Panc1 (cell line): ENCODE data around the gene GFY. TPM values are rescaled to one million over a fixed set of nuclear protein-coding genes. Genes with fewer than 3 reads are reported as not detected.

Source experiments
- ATAC-seq: fragments of 200-7000 bp; cut with Tn5 transposase; 2 replicates; pipeline ENCODE4 v1.9.1; 2020; ENCODE audit warnings: mild to moderate bottlenecking, moderate library complexity
- BruUV-seq: library from RNA; stranded (reverse); fragments of 400-500 nt; replicated peaks from 2 replicates; lab custom pipeline; 2021; lab: Mats Ljungman, UMichigan
- CTCF ChIA-PET: fragments of 300-600 bp; sonication (Branson Sonifier 250); formaldehyde crosslinking; loops from one replicate; lab custom pipeline; 2022; ENCODE audit warnings: antibody characterized with exemption; lab: Charles Lee
- POLR2A ChIA-PET: fragments of 300-600 bp; sonication (Branson Sonifier 250); formaldehyde crosslinking; loops from one replicate; lab custom pipeline; 2022; ENCODE audit warnings: antibody characterized with exemption; lab: Charles Lee
- DNase-seq: peaks from one replicate; pipeline ENCODE4 v3.0.0-alpha.2; 2010; ENCODE audit warnings: low read depth, low spot score
- H3K27ac ChIP-seq: 2 replicates; pipeline ENCODE4 v1.5.1; 2011; ENCODE audit warnings: mild to moderate bottlenecking, low read length, inconsistent platforms
- H3K27me3 ChIP-seq: fragments of 200-500 bp; sonication (Bioruptor generic); 2 replicates; pipeline ENCODE4 v1.6.0; 2014; ENCODE audit warnings: low read length, inconsistent platforms; ENCODE audit not compliant: control insufficient read depth, insufficient read depth
- H3K36me3 ChIP-seq: fragments of 200-500 bp; sonication (Bioruptor generic); 2 replicates; pipeline ENCODE4 v1.5.1; 2014; ENCODE audit warnings: inconsistent platforms, mild to moderate bottlenecking, low read length, moderate library complexity; ENCODE audit not compliant: control insufficient read depth, insufficient read depth
- H3K4me1 ChIP-seq: 2 replicates; pipeline ENCODE4 v1.5.1; 2011; ENCODE audit warnings: inconsistent platforms, mild to moderate bottlenecking, low read length, moderate library complexity; ENCODE audit not compliant: control insufficient read depth, insufficient read depth
- H3K4me3 ChIP-seq, 2 experiments: 2 replicates each; pipeline ENCODE4 v1.5.1; 2011 to 2012; ENCODE audit warnings: low read depth in 2 of 2, low read length in 2 of 2, mild to moderate bottlenecking in 2 of 2, inconsistent platforms in 1 of 2, moderate library complexity in 1 of 2
- H3K9me3 ChIP-seq: fragments of 200-500 bp; sonication (Bioruptor generic); 2 replicates; pipeline ENCODE4 v1.5.1; 2014; ENCODE audit warnings: low read depth, mild to moderate bottlenecking, inconsistent platforms, low read length, moderate library complexity; ENCODE audit not compliant: control insufficient read depth, insufficient read depth
- CTCF ChIP-seq: fragments of 450-650 bp; IDR thresholded peaks from 2 replicates; pipeline ENCODE4 v1.5.1; 2017; ENCODE audit warnings: mild to moderate bottlenecking
- POLR2AphosphoS5 ChIP-seq: IDR thresholded peaks from 2 replicates; pipeline ENCODE4 v1.6.1; 2012; ENCODE audit warnings: mild to moderate bottlenecking, low read depth, low read length, moderate library complexity
- REST ChIP-seq, 2 experiments: IDR thresholded peaks; 2 replicates each; pipeline ENCODE4 v1.6.1; 2011 to 2012; ENCODE audit warnings: low read depth in 2 of 2, control low read depth in 1 of 2, low read length in 1 of 2, mild to moderate bottlenecking in 1 of 2, moderate library complexity in 1 of 2; ENCODE audit not compliant: insufficient read depth in 1 of 2
- SIN3A ChIP-seq: IDR thresholded peaks from 2 replicates; pipeline ENCODE4 v1.6.1; 2012; ENCODE audit warnings: low read depth, mild to moderate bottlenecking, low read length, moderate library complexity, borderline replicate concordance; ENCODE audit not compliant: insufficient read depth
- TCF7L2 ChIP-seq: IDR thresholded peaks from 2 replicates; pipeline ENCODE4 v1.6.1; 2011; ENCODE audit warnings: mild to moderate bottlenecking, low read depth, low read length, inconsistent platforms
- in situ Hi-C: cut with HindIII; loops from 2 replicates; pipeline ENCODE4 v1.10.0; 2016; ENCODE audit warnings: low sequenced_read_pairs, low pct_unique_long_range_greater_than_20kb
- intact Hi-C: fragments of 100-400 bp; cut with micrococcal nuclease; formaldehyde crosslinking; loops from one replicate; pipeline ENCODE4 v1.10.0; 2022; ENCODE audit not compliant: unreplicated experiment
- total RNA-seq: library from RNA; stranded (reverse); gene quantifications from one replicate; pipeline ENCODE4 v1.2.1, GENCODE V29; 2021; ENCODE audit not compliant: unreplicated experiment

GFY gene
- total RNA-seq, 1 experiment from 2014 or later = not detected

GRCh38 chr19:49427855-49428546 is 2.8 kb downstream of the GFY start:
- intact Hi-C loops (no loop called here), in situ Hi-C loops (no loop called here)

GRCh38 chr19:49428547-49429451 is 3.6 kb downstream of the GFY start:
- H3K4me3 ChIP-seq = no peak overlapping the region
- H3K27me3 ChIP-seq = no peaks in the 10 kb centered on the region; the same call in 1 of the 2 replicates
- no peaks in the 10 kb centered on the region for H3K36me3 ChIP-seq
- H3K27ac ChIP-seq = no peak overlapping the region
- CTCF ChIA-PET = interaction anchor here (0.5 kb wide), 1 partner anchor 301 kb away, joined by 8 read pairs; no protein-coding TSS in a partner anchor
- DNase-seq (no peak), ATAC-seq (no peak)
- in situ Hi-C loops = no loop called here
- no peaks in the 10 kb centered on the region; the same call in 1 of the 2 replicates for H3K4me1 ChIP-seq
- intact Hi-C loops = no loop called here
- POLR2A ChIA-PET = interaction anchor here (0.5 kb wide), 1 partner anchor 1081 kb away, joined by 10 read pairs; no protein-coding TSS in a partner anchor
- H3K9me3 ChIP-seq = no peaks in the 10 kb centered on the region
- TF ChIP-seq POLR2AphosphoS5 = no peak
- TF ChIP-seq REST (IDR thresholded peaks at IDR 0.05; ENCODE audit: insufficient read depth in 1 of 2, low read depth in 2 of 2, low read length in 1 of 2) = no peak
- no peak for TF ChIP-seq SIN3A
- TF ChIP-seq TCF7L2 = no peak
- no peak for TF ChIP-seq CTCF
- no TSS peak for BruUV-seq

More at GRCh38 chr19:49427855-49428546, 2.8 kb downstream of the GFY start:
- H3K27ac ChIP-seq = no peak overlapping the region
- H3K4me1 ChIP-seq = no peaks in the 10 kb centered on the region; the same call in 1 of the 2 replicates
- H3K4me3 ChIP-seq = peak overlapping the region; percentile 15 to 28; a peak in 2 of 4 replicates
- no peaks in the 10 kb centered on the region for H3K9me3 ChIP-seq
- ChIA-PET CTCF (no interaction called here), POLR2A (no interaction called here)
- ATAC-seq (peak; percentile 75), DNase-seq (no peak)
- no TSS peak for BruUV-seq
- no peaks in the 10 kb centered on the region for H3K36me3 ChIP-seq
- TF ChIP-seq TCF7L2 (no peak), CTCF (no peak), POLR2AphosphoS5 (no peak)
- no peaks in the 10 kb centered on the region; the same call in 1 of the 2 replicates for H3K27me3 ChIP-seq
